GM18907 (cell line): ENCODE data around the gene PRADC1.
"Not testable (repeated sequence)": the region's sequence is repeated elsewhere in the genome, so short reads cannot be mapped to it uniquely, and the experiment has no call there.

Source experiments
- ATAC-seq: cut with Tn5 transposase; IDR thresholded peaks from one replicate; pipeline ENCODE4 v1.9.1; 2021; ENCODE audit warnings: mild to moderate bottlenecking, moderate library complexity; ENCODE audit not compliant: unreplicated experiment

The PRADC1 gene

GRCh38 chr2:73205611-73206010 lies 27.4 kb downstream of the PRADC1 start:
- no peak for ATAC-seq

GRCh38 chr2:73203055-73203681 lies 29.9 kb downstream of the PRADC1 start:
- ATAC-seq = no peak

GRCh38 chr2:73202156-73203054 lies 30.6 kb downstream of the PRADC1 start, which contains the start of gene NOTO:
NOTO (plus strand) TSS chr2:73202574; CDS start chr2:73202667, 93 bp downstream.
- ATAC-seq = no peak

- ATAC-seq = not testable (repeated sequence)
These were observed 32.8 kb downstream of the PRADC1 start for GRCh38 chr2:73200281-73200680.

- no peak for ATAC-seq
These were observed 35.5 kb downstream of the PRADC1 start for GRCh38 chr2:73197579-73197978.

- no peak for ATAC-seq
These were observed 45.5 kb downstream of the PRADC1 start for GRCh38 chr2:73187549-73187948.

- no peak for ATAC-seq
These were observed 47.1 kb downstream of the PRADC1 start for GRCh38 chr2:73185965-73186364.
